GM10847 (cell line): ENCODE results near the gene SPINT2.

Experiments
- POLR2A ChIP-seq: IDR thresholded peaks from 2 replicates; pipeline ENCODE4 v1.6.1; 2011; ENCODE audit not compliant: insufficient read length; ENCODE audit errors: extremely low read depth

Gene SPINT2

GRCh38 chr19:38229585-38230073 is 34.7 kb upstream of the SPINT2 start:
- TF ChIP-seq POLR2A: no peak

GRCh38 chr19:38231918-38232317 is 32.5 kb upstream of the SPINT2 start:
- TF ChIP-seq POLR2A: no peak

GRCh38 chr19:38233740-38234251 is 30.6 kb upstream of the SPINT2 start:
- no peak for TF ChIP-seq POLR2A

GRCh38 chr19:38234615-38235014 is 29.8 kb upstream of the SPINT2 start:
- no peak for TF ChIP-seq POLR2A

GRCh38 chr19:38239816-38240215 is 24.6 kb upstream of the SPINT2 start:
- no peak for TF ChIP-seq POLR2A

GRCh38 chr19:38243279-38243673 is 21.1 kb upstream of the SPINT2 start:
- no peak for TF ChIP-seq POLR2A

GRCh38 chr19:38245826-38246498 is 18.4 kb upstream of the SPINT2 start:
- no peak for TF ChIP-seq POLR2A

GRCh38 chr19:38247126-38247525 is 17.2 kb upstream of the SPINT2 start:
- no peak for TF ChIP-seq POLR2A

- TF ChIP-seq POLR2A: no peak
Observed at GRCh38 chr19:38247734-38248268, 16.6 kb upstream of the SPINT2 start.

GRCh38 chr19:38248421-38248820 is 16.0 kb upstream of the SPINT2 start:
- TF ChIP-seq POLR2A: no peak

- no peak for TF ChIP-seq POLR2A
Observed at GRCh38 chr19:38250428-38250820, 13.9 kb upstream of the SPINT2 start.

- no peak for TF ChIP-seq POLR2A
Observed at GRCh38 chr19:38250821-38251563, 13.4 kb upstream of the SPINT2 start.

- no peak for TF ChIP-seq POLR2A
Observed at GRCh38 chr19:38251564-38252051, 12.8 kb upstream of the SPINT2 start.

GRCh38 chr19:38252385-38252784 is 12.0 kb upstream of the SPINT2 start:
- no peak for TF ChIP-seq POLR2A

GRCh38 chr19:38252941-38253691 is 11.3 kb upstream of the SPINT2 start:
- TF ChIP-seq POLR2A: no peak
